ENCODE results near the gene TUBB1.

Gene TUBB1

DNA sequence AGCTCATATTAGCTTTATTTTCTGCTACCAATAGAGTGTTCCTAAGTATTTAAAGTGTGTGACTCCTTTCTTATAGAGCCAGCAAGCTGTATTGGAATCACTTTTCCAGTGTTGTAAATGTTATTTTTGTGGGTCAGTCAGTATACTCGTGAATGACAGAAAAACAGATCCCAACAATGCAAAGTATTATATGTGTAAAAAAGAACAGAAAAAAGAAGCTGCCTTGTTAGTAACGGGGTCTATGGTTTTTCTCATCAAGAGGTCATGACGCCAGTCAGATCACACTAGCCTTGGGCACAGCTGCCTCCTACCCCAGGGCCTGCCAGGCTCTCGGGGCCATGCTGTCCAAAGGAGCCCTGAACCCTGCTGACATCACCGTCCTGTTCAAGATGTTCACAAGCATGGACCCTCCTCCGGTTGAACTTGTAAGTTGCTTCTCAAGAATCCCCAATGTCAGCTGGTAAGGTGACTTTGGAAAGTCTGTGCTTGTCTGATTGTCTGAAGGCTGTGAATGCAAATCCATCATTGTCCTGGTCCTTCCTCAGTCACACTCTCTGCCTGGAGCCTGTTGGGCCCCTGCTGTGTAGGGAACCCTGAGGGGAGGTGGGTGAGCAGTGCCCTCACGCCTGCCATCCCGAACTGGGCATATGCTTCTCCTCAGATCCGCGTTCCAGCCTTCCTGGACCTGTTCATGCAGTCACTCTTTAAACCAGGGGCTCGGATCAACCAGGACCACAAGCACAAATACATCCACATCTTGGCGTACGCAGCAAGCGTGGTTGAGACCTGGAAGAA, 28.4 kb upstream of the TUBB1 start:
- DNase-seq (ENCODE audit: low spot score) = no peak

DNA sequence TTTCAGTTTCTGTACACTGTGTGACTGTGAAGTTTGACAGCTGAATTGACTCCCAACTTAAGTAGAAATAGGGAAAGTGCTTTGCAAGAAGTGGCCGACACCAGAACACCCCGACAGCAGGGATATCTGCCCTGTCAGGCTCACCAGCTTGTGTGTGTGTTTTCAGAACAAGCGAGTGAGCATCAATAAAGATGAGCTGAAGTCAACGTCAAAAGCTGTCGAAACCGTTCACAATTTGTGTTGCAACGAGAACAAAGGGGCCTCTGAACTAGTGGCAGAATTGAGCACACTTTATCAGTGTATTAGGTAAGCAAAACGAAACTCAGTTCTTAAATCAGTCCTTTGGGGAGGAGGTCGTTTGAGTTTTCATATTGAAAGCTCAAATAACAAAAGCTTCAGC, 27.5 kb upstream of the TUBB1 start:
- no peak for DNase-seq (ENCODE audit: low spot score)

DNA sequence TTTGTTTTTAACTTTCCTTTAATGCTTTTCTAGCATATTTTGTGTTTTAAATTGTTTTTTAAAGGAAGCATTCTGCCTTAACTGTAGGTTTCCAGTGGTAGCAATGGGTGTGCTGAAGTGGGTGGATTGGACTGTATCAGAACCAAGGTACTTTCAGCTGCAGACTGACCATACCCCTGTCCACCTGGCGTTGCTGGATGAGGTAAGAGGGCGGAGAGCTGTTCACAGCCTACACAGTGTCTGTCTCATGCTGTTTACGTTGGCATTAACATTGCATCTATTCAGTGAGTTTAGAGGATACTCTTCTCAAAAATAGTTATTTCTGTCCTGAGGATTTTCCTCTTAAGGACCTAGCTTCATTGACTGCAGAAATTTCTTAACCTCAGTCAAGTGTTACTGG, 26.3 kb upstream of the TUBB1 start:
- DNase-seq (ENCODE audit: low spot score) = no peak

DNA sequence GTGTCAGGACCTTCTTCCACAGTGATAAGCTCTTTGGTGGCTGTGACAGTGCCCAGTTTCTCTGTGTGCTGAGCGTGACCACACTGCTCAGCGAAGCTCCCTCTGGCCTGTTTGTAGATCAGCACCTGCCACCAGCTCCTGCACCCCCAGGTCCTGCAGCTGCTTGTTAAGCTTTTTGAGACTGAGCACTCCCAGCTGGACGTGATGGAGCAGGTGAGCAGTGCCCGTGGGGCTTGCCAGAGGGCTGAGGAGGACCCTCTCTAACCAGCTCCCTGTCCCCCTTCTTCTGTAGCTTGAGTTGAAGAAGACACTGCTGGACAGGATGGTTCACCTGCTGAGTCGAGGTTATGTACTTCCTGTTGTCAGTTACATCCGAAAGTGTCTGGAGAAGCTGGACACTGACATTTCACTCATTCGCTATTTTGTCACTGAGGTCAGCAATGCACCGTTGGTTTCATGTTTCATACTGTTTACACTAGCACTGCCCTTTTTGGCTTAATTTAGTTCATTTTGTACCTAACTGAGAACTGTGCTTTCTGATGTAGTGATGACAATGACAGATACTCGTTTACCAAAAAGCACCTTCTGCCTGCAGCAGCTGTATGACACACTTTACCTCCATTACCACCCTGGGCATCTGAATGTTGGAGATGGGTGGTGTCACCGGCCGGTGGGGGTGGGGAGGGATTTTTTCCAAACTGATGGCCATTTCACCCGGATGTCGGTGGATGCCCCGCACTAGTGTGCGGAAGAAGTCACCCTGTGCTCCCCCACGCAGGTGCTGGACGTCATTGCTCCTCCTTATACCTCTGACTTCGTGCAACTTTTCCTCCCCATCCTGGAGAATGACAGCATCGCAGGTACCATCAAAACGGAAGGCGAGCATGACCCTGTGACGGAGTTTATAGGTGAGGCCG, 25.6 kb upstream of the TUBB1 start:
- DNase-seq (ENCODE audit: low spot score) = no peak

DNA sequence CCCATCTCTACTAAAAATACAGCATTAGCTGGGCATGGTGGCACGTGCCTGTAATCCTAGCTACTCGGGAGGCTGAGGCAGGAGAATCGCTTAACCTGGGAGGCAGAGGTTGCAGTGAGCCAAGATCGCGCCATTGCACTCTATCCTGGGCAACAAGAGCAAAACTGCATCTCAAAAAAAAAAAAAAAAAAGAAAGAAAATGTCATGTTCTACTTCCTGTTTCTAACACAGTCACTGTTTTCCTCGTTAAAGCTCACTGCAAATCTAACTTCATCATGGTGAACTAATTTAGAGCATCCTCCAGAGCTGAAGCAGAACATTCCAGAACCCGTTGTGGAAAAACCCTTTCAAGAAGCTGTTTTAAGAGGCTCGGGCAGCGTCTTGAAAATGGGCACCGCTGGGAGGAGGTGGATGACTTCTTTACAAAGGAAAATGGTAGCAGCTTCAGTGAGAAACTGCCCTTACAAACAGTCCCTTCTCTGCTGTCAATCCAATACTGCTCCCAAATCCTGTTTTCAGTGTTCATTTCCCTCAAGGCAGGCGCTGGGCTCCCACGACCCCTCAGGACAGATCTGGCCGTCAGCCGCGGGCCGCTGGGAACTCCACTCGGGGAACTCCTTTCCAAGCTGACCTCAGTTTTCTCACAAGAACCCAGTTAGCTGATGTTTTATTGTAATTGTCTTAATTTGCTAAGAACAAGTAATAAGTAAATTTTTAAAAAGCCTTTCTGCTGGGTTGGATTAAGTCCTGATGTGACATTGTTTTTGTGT, 24.7 kb upstream of the TUBB1 start:
- no peak for DNase-seq (ENCODE audit: low spot score)

DNA sequence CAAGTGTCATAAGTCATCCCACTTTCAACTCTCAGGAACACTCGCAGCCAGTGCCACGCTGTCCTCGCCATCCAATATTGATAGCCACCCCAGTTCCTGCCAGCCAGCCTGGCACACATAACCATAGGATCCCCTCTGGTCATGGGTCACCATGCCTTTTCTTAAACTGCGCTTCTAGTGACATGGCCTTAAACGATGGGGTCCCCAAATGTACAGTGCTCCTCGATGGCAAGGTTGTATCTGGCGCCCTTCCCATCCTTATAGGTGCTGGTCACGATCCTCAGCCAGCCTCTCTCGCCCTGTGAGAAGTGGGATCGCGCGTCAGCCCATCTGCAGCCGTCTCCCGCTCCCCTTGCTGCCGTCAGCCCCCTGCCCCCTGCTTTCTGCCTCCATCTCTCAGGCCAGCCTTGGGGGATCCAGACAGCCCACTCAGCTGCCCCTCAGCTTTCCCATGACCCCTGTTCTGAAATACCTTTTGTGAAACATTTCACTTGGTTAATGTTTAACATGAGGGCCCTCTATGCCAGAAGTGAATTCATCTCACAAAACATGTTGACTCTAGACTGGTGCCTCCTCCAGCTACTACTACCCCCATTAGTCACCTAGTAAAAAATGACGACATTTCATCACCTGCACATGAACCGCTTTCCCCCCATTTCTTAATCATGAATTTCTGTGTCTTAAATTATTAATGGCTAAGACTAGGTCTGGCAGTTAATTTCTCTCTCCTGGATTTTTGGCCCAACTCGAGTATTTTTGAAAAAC, 23.6 kb upstream of the TUBB1 start:
- DNase-seq (ENCODE audit: low spot score) = no peak

DNA sequence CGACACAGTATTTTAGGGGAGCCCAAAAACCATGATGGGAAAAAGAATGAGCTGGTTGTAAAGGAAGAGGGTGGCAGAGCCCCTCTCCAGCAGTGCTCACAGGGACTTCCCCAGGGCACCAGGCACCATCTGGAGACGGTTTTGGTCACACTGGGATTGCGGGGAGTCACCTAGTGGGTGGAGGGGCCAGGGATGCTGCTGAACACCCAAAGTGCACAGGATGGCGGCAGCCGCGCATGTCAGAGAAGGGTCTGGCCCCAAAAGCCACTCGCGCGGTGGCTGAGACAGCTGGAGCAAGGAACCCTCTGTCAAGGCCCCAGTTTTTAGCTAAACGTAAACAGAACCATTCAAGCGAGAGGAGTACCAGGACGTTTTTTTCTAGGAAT, 23.0 kb upstream of the TUBB1 start:
- no peak for DNase-seq (ENCODE audit: low spot score)

DNA sequence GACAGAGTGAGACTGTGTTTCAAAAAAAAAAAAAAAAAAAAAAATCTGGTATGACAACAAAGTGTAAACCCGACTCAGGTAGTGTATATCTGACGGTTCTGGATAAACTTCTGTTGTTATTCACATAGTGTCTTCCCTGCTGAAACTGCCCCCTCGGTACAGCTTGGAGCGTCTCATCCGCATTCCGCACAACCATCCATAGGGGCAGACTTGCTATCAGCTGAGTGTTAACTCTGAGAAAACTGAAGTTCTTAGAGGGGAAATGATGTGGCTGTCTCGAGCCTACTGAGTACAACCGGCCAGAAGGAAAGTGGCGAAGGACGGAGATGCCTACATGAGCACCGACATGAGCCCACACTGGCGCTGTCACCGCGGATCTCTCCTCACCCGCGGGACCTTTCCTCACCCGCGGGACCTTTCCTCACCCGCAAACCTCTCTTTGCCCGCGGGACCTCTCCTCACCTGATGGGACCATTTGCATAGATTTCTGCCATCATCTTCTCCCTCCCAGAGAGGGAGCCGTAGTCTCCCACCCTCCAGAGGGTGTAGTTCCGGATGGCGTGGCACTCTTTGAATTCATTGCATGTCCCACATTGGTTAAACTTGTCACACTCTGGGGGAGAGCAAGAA, 22.0 kb upstream of the TUBB1 start:
- DNase-seq (ENCODE audit: low spot score) = no peak

DNA sequence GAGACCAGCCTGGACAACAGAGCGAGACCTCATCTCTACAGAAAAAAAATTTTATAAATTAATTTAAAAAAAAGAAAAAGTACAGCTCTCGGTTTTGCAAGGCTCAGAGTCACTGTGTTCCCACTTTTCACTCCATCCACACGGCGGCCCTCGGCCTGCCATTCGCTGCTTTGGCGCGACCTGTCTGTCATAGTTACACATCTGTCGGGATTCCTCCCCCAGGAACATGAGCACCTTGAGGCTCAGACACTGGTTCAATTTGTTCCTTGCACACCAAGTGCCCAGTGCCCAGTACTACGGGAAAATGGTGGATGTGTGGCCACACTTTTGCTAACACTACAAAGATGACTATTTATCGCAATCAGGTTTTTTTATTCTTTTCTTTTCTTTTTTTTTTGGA, 20.6 kb upstream of the TUBB1 start:
- DNase-seq (ENCODE audit: low spot score) = no peak

DNA sequence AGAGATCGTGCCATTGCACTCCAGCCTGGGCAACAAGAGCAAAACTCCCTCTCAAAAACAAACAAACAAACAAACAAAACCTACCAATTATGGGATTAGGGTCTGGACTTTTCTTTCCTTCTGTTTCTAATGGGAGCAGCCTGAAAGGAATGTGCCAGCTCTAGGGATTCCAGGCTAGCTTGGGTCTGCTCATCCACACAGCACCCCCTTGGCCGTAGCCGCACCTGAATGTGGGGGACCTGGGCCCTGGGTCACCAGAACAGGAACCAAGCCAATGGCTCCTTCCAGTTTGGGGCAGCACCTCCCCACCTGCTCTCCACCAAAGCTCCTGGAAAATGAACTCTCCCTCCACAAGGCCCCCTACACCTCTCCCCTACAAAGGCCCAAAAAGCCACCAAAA, 18.9 kb upstream of the TUBB1 start:
- no peak for DNase-seq (ENCODE audit: low spot score)

DNA sequence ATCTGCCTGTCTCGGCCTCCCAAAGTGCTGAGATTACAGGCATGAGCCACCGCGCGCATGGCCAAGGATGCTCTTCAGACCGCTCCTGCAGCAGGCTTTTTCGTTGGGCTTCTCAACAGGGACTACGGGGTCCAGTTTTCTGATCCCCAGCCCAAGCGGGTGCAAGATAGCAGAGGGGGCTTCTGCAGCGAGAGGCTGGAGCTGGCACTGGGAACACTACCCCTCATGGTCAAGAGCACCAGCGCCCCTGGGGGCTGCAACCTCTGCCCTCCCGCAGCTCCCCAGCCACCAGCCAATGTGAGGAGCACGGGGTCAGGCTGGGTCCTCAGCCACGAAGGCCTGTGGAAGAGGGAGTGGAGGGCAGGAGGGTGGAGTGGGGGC, 18.2 kb upstream of the TUBB1 start:
- no peak for DNase-seq (ENCODE audit: low spot score)

DNA sequence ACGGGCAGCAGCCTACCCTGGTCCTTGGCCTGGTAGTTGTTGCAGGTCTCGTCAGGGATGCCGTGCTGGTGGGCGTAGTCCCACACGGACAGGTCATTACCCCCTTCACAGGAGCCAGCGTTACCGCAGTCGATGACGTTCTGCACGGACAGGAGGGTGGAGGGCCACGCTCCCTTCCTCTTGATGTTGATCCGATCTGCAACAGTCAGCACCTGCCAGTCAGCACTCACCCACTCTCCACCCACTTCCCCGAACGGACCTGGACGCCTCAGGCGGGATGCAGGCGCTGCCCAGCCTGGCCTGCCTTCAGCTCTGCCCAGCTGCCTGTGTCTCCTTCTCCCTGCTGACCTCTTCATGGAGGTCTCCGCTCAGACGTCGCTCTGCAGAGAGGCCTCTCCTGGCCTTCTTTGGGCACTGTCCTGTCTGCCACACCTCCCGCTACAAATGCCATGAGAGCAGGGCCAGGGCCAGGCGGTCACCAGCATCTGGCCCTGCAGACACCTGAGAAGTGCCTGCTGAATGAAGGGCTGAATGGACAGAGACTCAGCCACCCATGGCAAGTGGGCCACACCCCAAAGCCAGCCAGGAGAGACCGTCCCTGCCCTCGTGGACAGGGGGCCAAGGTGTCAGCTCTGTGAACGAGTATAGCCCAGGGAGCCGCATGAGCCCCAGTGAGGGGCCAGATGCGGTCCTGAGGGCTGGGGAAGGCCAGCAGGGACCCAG, 17.6 kb upstream of the TUBB1 start:
- DNase-seq (ENCODE audit: low spot score) = no peak

DNA sequence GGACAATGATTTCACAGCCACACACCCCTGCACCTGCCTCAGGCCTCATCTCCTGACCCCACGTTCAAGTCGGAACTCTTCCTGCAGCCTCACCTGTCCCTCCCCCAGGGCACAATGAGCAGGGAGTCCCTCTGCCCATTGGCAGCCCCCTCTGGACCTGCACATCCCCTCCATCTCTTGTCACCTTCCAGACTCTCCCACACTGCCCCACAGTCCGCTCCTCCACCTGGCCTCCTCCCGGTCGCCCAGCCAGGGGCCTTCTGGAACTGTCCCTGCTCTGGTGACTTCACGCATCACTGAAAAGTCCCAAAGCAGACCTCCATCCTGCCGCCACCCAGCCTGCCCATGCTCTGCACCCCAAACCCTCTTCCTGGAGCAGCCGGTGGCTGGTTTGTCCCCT, 16.8 kb upstream of the TUBB1 start:
- no peak for DNase-seq (ENCODE audit: low spot score)

DNA sequence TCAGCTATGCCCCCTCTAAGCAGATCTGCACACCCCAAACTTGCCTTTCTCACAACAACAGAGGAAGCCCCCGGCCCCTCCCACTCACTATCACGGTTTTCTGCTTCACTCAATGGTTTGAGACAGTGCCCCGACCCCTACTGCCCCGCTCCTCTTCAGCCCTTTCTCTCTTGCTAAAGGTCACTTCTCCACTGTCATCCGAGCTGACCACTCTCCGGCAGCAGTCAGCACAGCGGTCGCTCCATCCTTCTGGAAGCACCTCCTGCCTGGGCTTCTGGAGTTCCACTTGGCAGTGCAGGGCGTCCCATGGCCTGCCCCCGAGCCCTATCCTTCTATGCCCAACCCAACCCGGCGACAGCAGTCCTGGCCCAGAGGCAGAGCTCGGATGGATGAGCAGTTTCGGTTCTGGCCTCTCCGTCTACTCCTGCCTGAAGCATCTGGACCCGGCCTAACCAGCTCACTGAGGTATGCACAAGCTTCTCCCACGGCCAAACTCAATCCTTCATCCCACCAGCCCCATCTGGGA, 16.3 kb upstream of the TUBB1 start:
- no peak for DNase-seq (ENCODE audit: low spot score)

DNA sequence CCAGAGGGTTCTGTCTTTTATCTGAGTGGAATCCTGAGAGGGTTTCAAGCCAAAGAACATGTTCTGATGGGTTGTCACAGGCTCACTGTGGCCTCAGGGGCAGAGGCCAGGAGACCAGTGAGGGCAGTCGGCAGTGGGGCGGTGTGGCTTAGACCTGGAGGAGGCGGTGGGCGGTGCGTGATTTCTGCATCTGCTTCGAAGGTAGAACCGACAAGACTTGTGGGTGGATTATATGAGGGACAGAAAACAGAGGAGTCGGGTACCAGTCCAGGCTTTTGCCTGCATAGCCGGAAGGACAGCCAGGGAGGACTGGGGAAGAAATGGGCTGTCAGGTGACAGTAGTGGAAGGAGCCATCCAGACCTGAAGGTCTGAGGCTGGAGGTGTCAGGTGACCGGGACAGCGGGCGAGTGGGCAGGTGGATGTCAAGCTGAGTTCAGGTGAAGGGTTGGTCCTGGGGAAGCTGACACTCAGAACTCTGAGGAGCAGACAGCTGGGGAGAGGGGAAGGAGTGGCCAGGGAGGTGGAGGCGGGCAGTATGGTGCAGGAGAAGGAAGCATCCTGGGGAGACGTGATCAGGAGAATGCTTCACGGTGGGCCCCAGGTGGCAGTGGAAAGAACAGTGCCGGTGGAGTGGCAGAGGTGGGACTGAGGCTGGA, 15.3 kb upstream of the TUBB1 start:
- DNase-seq (ENCODE audit: low spot score) = no peak

DNA sequence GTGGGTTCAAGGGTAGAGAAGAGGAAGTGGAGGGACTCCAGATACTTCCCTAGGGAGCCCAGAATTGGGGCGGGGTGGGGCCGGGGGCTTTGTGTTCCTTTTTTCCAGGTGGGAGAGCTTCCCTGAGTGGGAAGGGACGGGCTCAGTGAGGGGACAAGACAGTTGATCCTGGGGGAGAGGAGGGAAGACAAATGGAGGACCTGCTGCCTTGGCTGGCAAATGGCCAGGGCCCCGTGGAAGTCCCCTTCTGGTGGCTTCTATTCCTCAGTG, 14.8 kb upstream of the TUBB1 start:
- no peak for DNase-seq (ENCODE audit: low spot score)

DNA sequence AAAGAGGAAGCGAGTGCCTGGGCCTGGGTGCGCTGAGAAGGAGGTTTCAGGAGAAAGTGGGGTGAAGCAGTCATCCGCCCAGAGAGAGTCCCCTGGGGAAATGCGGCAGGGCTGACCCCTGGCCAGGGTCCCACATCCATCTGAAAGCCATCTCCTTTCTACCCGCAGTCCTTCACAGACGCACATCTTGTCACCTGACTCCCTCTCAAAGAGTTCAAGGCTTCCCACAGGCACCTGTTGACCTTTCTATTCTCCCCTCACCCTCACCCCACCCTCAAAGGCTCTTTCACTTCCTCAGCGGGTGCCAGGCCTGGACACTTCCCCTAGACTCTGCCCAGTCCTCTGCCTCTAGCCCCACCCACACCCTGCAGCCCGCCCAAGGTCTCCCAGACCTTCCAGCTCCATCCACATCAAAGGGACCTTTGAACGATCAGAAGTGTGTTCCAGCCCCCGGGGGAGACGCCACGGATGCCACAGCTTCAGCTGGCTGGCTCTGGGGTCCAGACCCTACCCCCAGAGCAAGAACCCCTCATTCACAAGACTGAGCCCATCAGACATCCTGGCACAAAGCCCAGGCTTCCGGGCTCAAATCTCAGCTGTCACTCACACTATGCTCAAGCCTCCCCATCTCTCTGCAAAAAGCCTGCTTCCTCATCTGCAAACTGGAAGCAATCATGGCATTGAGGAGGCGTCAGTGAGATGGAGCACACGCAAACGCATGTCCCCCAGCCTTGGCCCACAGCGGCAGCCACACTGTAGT, 14.3 kb upstream of the TUBB1 start:
- no peak for DNase-seq (ENCODE audit: low spot score)

DNA sequence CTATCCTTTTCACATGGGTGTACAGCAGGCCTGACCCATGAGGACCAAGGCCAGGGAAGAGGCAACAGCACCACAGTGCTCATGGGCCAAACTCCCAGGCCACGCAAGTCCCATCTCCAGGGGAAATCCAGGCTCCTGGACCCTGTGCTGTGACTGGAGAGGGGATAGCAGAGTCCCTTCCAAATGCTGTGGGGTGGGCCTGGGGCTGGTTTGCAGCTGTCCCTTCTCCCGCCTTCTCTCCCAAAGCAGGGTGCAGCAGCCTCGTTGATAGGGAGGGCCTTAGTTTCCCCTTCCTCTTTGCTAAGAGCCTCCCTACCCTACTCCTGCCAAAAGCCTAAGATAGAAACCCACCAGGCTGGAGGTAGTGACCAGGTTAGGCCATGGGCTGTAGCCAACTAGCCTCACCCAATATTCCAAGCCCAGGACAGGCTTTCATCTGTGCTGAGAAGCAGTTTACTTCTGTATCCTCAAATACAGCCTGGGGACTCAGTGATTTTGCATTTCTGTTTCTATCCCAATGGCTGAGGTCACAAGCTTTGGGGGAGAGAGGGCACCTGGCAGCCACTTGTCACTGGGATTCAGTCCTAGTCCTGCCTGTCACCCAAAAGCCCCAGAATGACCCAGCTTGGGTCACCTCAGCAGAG, 13.6 kb upstream of the TUBB1 start:
- no peak for DNase-seq (ENCODE audit: low spot score)
